NCI-H774 (cell line): ENCODE results near the gene ADAMTS16.

ENCODE experiments used
- DNase-seq: peaks from one replicate; lab custom pipeline; 2025; lab: John Stamatoyannopoulos, UW

The ADAMTS16 gene

DNA sequence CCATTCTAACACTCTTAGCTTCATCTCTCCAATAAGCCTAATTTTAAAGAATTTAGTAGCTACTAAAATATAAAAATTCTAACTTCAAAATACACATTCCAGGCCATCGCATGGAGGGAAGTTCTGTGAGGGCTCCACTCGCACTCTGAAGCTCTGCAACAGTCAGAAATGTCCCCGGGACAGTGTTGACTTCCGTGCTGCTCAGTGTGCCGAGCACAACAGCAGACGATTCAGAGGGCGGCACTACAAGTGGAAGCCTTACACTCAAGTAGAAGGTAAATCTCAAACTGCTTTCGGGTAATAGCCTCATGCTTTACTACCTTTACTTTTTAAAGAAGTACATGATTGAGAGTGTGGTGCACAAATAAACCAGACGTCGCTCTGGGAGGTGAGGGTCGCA lies 94.8 kb downstream of the ADAMTS16 start:
- DNase-seq = no peak

DNA sequence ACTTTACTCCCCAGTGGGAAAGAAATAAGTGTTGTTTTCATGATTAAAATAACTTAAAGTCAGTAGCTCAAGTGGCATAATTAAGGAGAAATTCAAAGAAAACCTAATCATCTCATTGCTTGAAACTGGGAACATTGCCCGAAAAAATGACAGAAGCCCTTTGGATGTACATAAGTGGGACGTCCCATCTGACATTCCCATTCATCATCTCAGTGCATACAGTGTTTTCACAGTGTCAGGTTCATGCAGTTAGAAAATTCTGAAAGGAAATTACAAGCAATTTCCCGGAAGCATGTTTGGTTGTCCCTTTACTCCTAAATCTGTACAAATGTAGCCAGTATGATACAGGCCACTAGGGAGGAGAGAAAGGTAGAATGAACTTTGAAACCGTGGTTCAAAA lies 95.6 kb downstream of the ADAMTS16 start:
- no peak for DNase-seq

DNA sequence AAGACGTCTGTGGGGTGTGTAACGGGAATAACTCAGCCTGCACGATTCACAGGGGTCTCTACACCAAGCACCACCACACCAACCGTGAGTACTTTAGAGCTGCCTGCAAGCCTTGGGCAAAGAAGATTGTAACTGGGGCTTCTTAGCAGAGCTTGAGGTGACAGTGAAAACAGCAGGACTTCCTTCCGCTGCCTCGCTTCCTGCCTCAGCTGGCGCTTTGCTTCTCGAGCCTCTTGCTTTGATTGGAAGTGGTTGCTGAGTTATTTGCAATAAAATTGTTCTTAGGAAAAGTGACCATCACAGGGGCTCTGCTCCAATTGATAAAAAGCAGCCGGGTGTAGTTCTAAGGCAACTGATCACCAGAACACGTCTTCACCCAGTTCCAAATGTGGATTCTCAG lies 99.1 kb downstream of the ADAMTS16 start:
- no peak for DNase-seq

DNA sequence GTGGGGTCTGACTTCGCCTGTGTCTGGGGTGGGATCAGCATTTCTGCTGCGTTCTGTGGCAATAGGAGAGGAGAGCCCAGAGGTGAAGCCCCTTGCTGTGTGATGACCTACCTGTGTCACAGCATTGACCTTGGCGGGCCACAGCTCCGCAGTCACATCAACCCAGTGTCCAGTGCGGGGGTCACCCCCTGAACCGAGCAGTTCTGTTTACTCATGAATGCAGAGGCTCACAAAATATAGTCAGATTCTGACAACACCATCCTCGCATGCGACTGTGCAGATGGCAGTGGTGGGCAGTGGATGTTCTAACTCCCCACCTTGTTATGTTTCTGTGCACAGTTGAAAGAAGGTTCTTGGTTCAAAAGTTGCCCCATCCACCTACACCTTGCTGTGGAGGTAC lies 100.1 kb downstream of the ADAMTS16 start:
- no peak for DNase-seq

DNA sequence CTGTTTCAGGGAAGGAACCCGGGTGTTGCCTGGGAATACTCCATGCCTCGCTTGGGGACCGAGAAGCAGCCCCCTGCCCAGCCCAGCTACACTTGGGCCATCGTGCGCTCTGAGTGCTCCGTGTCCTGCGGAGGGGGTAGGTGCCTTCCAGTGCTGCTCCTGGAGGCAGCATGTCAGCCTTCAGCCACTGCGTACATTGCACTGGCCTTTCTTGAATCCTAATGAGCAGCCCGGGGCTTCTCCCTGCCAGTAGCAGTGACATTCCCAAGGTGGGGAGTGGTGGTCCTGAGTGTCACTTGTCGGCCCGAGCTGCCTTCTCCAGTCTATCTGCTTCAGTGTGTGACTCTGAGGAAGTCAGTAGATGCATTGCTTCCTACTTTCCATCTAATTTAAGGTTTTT lies 101.9 kb downstream of the ADAMTS16 start:
- DNase-seq = no peak

DNA sequence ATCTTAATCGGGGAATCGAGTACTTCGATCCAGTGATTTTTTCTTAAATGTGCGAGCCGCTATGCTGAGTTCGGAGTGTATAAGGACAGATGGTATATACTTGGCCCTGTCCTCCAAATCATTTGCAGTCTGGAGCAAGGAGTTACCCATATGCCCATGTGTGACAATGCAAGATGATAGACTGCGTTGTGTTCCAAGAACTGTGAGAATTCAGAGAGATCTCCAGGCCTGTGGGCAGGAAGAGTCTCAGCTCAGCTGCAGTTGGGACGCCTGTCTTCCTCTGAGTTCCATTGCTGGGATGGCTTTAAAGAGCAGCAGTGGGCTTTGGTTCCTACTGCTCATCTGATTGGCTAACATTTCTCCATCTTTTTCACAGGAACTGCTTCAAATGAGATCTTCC lies 106.6 kb downstream of the ADAMTS16 start:
- DNase-seq = no peak

DNA sequence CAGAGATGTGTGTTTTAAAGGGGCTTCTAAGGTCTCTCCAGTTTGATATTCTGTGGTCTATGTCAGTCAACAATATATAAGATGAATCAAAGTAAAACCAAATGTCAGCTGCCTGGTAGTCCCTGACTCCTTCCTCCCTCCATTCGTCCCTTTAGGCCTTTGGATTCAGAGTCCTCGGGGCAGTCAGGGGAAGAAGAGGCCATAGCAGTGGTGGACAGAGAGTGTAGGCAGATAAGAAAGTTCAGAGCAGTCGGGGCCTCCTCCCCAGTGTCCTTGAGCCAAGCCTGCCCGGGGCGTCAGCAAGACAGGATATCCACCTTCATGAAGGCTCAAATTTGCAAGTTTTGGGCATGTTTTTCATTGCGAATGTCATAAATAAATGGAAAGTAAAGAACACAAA lies 110.6 kb downstream of the ADAMTS16 start:
- DNase-seq = no peak

DNA sequence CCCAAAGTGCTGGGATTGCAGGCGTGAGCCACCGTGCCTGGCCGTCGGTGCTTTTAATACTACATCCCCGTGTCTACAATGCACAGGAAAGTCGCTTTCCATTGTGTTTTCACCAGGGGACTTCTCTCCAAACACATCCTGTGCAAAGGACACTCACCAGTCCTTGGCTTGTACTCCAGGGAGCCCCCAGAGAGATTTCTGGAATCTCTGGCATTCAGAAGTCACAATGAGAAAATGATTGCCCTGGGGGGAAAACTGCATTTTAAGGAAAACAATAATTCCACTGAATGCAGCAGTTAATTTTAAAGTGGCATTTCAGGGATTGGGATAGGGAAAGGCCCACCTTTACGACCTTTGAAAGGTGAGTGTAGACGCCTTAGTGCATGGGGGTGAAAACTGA lies 112.0 kb downstream of the ADAMTS16 start:
- DNase-seq = no peak

DNA sequence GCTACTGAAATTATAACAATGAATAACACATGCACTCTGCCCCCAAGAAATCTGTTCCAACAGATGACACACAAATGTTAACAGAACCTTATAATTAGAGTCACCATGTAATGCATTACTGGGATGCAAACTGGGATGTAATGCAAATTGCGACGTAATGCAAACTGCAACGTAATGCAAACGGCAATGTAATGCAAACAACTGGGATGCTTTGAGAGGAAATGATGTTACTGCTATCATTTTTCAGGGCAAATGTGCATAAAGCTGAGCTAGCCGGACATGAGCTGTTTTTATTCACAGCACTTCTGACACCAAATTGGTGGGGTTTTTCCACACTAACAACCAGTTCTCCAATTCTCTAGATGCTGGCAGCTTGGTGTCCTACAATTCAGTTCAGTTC lies 117.2 kb downstream of the ADAMTS16 start:
- no peak for DNase-seq

DNA sequence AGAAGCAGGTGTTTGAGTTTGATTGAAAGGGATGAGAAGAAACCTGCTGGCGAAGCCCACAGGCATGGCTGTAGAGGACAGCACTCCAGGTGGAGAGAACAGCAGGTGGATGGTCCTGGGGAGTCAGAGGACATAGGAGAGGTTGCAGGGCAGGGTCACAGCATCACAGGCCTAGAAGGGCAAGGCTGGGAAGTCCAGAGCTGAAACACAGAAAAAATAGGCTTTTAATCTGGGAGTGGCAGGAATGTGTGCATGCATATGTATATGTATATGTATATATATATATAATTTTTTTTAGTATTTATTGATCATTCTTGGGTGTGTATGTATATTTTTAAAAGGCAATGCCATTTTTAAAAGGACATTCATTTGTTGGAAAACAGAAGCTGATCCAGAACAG lies 118.4 kb downstream of the ADAMTS16 start:
- no peak for DNase-seq

DNA sequence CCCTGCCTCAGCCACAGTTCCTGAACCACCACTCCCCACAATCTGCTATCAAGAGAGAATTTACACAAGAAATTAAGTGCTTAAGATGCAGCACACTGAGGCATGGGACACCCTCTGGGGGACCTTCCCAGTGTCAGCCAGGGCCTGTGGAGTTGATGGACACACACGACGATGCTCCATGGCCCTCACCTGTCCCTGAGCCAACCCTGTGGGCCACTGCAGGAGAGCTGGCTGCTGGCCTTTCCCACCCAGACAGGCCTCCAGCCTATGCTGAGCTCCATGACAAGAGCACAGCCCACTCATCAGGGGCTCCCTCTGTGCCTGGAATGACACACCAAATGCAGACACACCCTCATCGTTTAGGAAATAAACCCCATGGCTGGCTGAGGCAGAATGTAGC lies 124.6 kb downstream of the ADAMTS16 start:
- DNase-seq = no peak

DNA sequence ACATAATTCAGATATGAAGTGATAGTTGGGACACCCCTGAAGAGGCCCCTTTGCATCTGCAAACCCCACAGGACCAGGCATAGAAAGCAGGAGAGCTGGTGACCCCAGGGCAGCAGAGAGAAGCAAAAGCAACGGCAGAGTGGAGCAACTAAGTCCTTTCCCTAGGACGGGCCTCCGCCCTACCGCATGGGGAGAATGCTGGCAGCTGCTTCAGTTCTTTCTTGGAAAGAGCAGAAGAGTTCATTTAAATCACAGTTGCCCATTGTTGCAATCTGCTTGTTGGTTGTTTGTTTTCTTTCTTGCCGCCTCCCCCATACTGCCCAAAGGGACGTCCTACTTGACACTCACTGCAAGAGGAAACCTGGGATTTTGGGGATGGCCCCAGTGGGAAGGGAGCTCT lies 126.2 kb downstream of the ADAMTS16 start:
- DNase-seq = no peak

DNA sequence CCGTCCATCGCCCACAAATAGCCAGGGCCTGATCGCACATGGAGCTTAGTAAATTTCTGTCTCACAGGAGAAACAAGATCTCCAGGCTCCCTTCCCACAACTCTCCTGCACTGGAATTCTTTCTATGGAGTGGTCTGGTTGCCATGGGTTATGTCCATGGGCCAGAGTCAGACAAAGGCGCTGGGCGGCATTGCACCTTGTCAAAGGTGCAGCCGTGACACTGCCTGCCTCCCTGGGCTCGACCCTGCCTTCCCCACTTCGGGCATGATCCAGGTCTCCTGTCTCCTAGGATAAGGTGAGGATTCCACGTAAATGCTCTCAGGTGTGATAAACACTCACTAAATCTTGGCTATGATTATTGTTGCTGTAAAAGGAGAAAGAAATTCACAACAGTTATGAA lies 130.0 kb downstream of the ADAMTS16 start:
- DNase-seq = no peak

DNA sequence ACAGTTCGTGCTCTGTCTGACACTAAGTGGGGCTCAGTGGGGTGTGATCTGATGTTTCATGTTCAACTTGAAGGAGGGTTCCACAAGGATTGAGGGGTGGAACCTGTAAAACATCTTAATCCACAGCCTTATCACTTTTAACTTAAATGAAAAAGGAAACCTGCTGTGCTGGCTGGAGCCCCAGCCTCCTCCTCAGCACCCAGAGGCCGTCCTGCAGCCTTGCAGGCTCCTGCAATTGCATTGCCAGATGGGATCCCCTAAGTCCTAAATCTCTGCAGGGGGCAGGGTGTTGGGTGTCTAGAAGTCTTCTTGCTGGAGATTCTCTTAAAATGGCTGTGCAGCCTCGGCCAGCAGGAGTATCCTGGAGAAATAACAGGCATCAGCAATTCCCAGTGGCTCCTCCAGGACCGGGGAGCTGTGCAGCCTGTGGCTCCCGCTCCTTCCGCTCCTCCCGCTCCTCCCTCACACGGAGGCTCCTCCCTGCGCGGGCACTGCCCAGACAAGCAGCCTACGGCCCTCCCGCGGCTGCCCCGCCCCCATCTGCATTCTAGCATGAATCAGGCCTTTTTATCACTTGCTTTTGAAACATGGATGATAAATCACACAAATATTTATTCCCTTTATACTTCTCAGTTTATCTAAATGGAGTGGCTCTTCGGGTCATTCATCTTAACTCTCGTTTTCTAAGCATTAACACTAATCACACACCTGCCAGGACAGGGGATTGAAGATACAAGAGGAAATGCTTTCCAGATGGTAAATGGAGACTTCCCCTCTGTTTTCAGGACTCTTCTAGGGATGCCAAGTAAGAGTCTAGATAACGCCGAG lies 131.0 kb downstream of the ADAMTS16 start:
- DNase-seq = peak; percentile 68

DNA sequence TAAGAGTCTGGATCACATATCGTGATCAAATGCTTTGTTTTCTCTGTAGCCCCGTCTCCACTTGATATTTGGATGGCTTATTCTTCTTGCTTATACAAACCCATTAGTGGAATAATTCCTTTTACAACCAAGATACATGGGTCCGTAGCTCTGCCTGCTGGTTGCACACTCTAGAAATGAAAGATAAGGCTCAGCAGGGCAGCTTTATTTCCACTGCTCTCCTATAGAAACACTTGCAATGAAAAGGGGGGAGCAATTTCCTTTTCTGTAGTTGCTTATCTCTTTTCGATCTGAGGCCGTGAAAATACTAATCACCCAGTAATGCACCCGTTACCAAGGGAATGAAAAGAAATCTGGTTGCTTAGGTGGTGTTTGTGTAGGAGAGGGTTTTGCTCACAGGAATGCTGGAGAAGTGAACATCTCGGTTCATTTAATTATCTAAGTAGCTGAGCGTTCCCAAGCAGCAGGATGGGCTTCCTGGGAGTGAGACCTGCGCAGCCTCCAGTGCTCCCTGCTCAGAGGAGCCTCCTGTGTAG lies 131.7 kb downstream of the ADAMTS16 start:
- DNase-seq = no peak

DNA sequence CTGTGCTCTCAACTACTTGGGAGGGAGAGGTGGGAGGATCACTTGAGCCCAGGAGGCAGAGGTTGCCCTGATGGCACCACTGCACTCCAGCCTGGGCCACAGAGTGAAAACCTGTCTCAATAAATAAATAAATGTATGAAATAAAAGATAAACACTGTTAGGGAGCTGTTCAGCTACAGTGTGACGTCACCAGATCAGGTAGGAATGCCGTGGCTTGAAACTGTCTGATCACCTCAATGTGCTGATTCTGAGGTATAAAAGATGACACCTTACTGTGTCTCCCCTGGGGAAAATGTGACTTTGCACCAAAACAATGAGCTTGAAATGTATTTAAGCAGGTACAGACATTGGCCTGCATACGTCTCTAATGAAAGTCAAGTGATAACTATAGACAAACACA lies 133.3 kb downstream of the ADAMTS16 start:
- no peak for DNase-seq

DNA sequence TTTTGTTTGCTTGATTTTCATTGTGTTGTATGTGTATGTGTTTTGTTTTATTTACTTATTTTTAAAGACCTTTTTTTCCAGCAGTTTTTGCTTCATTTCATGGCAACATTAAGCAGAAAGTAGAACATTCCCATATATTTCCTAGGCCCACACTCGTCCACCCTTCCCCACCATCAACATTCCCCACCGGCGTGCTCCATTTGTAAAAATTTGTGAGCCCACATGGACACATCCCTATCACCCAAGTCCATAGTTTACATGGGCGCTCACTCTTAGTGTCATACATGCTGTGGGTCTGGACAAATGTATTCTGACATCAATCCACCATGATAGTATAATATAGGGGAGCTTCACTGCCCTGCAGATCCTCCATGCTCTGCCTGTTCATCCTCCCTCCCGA lies 133.8 kb downstream of the ADAMTS16 start:
- no peak for DNase-seq

DNA sequence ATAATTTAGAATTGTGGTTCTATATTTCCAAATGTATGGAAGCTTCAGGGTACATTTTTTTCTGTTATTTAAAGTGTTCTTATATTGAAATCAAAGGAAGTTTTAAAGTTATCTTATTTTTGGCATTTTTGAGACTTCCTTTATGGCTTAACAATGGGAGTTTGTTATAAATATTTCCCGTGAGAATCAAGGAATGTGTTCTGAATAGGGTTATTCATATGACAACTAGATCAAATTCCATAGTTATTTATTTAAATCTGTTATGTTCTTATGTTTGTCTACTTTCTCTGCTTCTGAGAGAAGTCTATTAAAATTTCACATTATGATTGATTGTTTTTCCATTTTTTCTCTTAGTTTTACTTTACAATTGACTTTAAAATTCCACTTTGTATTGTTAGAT lies 135.1 kb downstream of the ADAMTS16 start:
- no peak for DNase-seq

DNA sequence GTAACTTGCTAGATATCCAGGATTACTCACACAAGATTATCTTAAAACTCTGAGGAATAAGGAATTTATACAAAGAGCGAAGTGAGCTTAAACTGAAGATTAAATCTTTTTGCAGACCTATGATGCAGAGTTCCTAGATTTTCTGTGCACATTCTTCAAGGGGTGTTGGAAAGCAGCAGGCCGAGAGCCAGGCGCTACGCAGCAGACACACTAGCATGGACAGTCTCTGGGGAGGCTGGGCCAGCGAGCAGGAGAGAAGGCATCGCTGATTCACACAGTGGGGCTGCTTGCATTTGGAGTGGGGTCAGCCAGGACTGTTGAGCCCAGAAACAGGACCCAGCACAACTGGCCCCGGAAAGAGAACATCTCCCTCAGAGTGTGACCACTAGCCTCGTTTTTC lies 136.3 kb downstream of the ADAMTS16 start:
- no peak for DNase-seq

DNA sequence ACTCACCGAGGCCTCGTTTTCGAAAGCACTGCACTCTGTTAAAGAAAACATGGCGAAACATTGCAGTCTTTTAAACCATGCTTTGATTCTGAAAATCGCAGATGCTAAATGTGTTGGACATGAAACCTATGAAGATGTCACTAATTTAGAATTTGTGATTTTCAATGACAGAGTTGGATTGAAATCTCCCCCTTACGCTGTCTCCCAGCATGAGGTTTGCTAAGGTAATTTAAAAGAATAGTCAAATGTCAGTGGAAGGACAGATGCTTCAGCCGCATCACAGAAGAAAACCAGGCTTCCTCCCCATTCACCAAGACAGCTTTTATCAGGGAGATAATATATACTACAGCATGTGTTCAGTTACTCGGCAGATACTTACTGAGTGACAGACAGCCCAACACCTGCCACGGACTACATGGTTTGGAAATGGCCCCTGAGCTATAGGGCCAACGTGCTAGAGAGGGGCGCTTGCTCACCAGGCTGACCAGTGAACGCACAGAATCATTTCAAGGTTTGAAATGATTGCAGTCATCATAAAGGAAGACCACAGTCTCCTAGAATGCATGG lies 136.9 kb downstream of the ADAMTS16 start:
- DNase-seq = no peak

DNA sequence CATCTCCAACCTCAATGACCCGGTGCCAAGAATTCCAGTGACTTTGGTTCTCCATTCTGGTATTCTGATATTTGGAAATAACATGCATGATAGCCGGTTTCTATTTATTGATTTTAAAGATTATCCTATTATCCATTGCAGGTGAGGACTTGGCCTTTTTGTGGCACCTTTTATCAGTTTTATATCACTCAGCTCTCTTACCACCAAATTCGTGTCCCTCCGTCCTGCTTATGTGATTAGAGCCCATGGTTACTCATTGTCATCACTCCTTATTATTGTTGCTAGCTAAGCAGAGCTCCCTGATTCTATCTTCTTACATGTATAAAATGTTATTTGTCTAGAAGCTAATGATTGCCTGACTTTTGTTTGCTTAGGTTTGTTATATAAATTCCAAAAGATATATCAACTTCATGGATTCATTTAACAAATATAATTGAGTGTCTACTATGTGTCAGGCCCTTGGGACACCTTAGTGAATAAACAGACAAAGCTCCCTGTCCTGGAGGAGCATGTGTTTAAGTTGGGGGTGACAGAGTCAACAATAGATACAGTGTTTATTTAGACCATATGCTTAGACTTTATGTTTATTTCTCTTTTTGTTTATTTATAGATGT lies 138.2 kb downstream of the ADAMTS16 start:
- DNase-seq = no peak

DNA sequence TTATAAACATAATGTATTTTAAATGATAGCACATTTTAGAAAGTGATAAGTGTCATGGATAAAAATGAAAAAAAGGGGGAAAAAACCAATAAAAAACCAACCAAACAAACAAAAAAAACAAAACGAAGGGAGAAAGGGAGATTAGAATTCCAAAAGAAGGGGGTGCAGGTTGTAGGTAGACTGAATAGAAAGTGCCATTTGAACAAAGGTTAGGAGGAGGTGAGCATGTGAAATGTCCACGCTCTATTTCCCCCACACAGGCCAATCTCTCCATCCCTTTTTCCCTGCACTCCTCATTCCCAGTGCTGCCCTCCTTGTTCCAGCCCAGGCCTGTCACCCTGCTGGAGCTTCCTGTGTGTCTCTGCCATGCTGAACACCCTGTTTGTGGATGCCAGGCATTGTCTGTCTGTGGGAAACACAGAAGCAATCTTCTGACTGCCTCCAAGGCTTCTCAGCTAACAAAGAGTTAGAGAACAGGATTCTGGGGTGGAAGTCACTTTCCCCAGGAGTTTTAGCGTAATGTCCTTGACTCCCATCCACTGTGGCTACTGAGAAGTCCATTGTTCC lies 138.8 kb downstream of the ADAMTS16 start:
- DNase-seq = no peak

DNA sequence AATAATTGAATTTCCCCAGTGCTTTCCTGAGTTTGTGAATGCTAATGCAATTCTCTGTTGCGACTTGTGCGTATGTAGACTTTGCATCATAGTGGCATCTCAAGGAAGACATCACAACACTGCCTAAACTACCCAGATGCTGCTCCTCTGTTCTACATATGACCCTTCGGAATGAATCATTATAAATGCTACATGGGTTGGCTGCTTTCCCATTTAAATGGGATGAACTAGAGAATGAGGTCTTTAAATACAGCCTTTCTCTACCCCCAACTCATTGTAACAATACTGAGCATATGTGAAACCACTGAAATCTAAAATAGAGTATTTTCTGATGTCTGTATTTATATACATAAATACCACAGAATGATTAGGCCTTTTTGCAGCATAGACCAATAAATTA lies 145.8 kb downstream of the ADAMTS16 start:
- no peak for DNase-seq
